HG03378 (cell line): ENCODE results near the gene LPP.

Experiments
- ATAC-seq: cut with Tn5 transposase; IDR thresholded peaks from one replicate; pipeline ENCODE4 v1.9.1; 2021; ENCODE audit warnings: mild to moderate bottlenecking, moderate library complexity; ENCODE audit not compliant: unreplicated experiment

Gene LPP

GRCh38 chr3:188656196-188656982 lies 502.4 kb downstream of the LPP start:
- ATAC-seq: no peak

GRCh38 chr3:188658606-188659005 lies 504.6 kb downstream of the LPP start:
- no peak for ATAC-seq

GRCh38 chr3:188659449-188660090 lies 505.6 kb downstream of the LPP start:
- no peak for ATAC-seq

DNA sequence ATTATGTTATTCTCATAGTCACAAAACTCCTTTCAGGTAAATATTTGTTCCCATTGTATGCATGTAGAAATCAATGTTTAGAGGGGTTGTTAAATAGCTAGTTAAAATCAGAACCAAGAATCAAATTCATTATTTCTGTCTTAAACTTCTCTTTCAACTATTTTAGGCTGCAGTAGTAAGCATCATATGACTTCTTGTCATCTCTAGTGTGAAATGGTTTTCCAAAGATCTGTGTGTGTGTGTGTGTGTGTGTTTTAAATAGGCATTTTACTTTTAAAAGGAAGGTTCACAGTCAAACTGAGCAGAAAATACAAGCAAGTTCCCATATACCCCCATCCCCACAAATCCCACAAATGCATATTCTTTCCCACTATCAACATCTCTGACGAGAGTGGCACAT lies 506.5 kb downstream of the LPP start:
- no peak for ATAC-seq

GRCh38 chr3:188661806-188662205 lies 507.8 kb downstream of the LPP start:
- no peak for ATAC-seq

DNA sequence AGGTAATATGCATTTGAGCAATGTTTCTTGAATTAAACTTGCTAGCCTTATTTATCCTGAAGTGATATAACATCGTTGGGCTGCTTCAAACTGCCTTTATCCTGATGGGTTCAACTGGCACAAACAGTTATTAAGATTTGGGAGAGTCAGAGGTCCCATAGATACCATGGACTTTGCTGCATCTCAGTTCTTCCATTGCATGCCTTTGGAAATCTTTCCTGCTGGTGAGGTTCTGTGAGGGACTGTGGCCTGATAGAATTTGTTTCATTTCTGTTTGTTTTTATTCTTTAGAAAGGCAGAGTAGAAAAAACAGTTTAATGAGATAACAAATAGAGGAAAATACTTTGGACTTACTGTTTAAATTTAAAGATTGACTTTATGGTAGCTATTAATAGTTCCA lies 508.3 kb downstream of the LPP start:
- ATAC-seq: no peak

DNA sequence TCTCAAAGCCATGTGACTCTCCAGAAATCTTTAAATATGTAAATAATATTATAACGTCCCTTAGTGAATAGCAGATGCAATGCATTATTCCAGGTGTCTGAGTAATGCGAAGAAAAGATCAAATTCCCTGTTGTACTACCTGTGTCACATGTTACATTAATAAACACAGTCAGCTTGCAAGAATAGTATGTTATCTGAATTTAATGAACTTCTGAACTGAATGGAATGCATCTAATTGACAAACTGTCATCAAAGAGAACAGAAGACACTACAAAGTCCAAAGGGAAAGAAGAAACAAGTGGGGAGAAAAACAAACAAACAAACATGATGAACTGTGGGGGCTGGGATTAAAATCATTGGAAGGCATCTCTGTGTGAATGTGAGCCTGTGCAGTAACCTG lies 508.8 kb downstream of the LPP start:
- ATAC-seq: no peak

DNA sequence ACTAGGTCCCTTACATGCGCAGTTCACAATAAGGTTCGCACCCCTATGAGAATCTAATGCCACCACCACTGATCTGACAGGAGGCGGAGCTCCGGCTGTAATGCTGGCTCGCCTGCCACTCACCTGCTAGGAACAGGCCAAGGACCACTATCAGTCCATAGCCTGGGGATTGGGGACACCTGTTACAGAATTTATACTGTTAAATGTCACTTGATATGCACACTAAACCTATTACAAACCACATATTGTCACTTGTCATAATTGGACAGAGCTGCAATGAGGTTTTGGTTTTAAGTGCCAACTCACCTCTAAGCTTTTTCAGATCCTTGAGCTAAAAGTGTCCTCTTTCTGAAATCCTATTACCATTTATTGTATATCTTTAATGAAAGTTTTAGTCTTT lies 509.9 kb downstream of the LPP start:
- ATAC-seq: no peak

DNA sequence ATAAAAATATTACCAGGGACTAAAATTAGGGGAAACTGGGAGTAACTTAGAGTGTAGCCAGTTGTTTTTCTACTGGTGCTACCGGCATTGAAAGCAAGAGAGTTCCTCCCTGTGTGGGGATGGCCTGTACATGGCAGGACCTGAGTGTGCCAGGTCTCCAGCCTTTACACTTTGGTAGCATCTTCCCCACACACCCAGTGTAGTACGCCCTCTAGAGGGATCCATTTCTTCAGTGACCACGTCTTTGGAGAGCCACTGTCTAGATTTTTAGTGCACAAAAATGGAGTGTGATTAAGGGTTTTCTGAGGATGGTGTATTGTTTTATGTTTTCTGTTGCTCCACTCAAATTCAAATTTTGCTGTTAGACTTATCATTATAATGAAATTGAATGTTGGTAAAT lies 510.8 kb downstream of the LPP start:
- ATAC-seq: no peak

DNA sequence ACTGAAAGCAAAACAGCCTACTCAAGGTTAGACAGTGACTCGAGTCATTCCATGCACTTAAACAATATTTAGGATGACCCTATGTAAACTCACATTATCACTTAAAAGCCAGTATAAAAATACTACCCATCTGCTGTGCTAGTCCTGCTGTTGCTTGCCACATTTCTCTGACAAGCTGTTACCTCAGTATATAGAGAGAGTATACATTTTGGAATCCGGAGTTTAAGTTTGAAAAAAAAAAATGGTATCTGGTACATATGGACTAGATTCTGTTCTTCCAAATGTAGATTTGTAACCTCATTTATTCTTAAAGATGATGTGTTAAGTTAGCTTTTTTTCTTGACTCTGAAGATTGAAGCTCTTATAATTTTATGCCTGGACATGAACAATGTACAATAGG lies 514.0 kb downstream of the LPP start:
- no peak for ATAC-seq

DNA sequence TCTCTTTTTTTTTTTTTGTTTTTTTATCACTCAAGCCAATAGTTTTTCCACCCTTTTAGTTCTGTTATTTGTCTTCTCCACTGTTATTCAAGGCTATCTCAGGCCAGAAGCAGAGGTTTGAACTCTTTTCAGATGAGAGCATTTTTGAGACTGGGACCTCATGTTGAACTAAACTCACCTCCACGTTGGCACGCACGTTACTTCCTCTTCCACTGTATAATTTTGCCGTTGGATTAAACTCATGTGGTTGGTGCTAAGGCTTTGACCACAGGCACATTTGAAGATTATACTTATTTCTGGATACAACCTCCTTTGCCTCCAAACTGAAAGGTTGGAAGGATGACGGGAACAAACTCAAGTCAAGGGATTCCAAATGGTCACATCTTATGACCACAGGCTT lies 516.5 kb downstream of the LPP start:
- no peak for ATAC-seq

DNA sequence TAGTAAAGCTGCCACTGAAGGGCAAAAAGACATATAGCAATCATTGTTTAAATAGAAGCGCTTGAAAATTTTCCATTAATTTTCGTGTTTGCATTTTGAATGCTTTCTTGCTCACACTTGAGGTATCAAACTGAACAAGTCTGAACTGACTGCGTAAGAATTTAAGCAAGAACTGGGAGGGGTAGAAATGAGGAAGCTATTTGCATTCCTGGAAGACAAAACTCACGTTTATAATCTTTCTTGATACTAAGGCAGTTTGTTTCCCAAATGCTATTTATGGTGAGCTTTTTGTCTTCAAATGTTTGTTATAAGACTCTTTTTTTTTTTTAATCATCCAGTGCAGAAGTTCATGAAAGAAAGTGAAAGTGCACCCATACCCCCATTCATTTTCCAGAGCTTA lies 518.0 kb downstream of the LPP start:
- ATAC-seq: no peak

GRCh38 chr3:188672840-188673239 lies 518.9 kb downstream of the LPP start:
- no peak for ATAC-seq

GRCh38 chr3:188673646-188674186 lies 519.8 kb downstream of the LPP start:
- no peak for ATAC-seq

GRCh38 chr3:188674595-188674994 lies 520.6 kb downstream of the LPP start:
- no peak for ATAC-seq

DNA sequence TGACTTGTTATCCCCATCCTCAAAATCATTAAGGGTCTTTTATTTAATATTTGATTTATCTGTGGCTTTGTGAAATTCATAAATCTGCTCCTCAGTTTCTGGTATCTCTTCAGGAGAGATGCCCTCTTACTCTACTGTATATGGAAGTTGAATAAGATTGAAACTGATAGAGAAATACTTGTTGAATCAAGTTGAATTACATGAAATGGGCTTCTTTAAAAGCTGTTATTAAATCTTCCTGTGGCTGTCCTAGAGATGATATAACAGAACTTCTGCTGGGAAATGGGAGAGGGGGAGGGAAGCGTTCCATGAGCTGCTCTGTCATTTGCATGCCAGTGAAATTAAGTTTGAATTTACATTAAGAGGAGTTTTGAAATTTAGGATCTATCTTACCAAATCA lies 523.4 kb downstream of the LPP start:
- no peak for ATAC-seq

- ATAC-seq: no peak
Measured at GRCh38 chr3:188680189-188680588, 526.2 kb downstream of the LPP start.

- ATAC-seq: no peak
Measured at GRCh38 chr3:188680605-188681004, 526.6 kb downstream of the LPP start.

DNA sequence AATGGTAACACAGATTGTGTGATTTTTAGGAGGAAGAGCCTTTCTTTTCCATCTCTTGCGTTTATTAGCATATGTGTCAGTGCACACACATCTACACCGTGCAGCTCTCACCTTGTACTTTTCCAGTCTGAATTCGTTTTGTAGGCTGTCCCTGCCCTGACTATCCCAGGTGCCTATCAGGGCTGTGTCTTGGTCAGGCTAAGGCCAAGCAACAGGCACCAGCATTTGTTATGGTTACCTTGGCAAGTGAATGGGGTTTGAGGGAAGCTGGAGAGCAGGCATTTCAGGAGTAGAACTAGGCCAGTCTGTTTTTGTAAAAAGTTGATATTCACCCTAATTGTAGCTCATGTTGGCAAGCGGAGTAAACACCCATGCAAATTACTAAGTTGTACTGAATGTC lies 528.4 kb downstream of the LPP start:
- no peak for ATAC-seq

- ATAC-seq: no peak
Measured at GRCh38 chr3:188683032-188683521, 529.1 kb downstream of the LPP start.

- ATAC-seq: no peak
Measured at GRCh38 chr3:188684276-188684675, 530.3 kb downstream of the LPP start.

DNA sequence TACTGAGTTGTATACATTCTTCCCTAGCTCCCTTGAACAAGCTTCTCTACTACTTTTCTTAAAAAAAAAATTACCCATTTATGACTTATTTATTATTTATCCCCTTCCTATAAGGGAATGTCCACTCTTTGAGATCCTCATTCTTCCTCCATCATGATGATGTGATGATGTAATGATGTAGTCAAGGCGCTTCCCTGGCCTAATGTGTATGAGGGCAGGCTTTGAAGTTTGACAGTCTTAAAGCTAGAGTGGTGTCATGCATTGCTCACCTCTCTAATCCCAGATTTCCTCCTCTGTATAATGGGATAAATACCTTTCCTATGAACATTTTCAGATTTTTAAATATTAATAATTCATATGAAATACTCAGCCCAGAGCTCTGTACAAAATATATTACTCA lies 531.8 kb downstream of the LPP start:
- no peak for ATAC-seq
